Astrocyte (in vitro differentiated cells and primary cell): ENCODE results near the gene MYO7B. TPM values are rescaled to one million over a fixed set of nuclear protein-coding genes. Genes with fewer than 3 reads are reported as not detected.

Experiments used
- DNase-seq: peaks from one replicate; pipeline ENCODE4 v3.0.0-alpha.2; 2010; ENCODE audit warnings: low read depth
- FAIRE-seq: peaks from 2 replicates; lab custom pipeline; 2011; peaks lifted over from hg19 to GRCh38; lab: Jason Lieb, UNC
- H2AFZ ChIP-seq: 2 replicates; pipeline ENCODE4 v1.6.0; 2012; ENCODE audit warnings: low read depth, low read length, inconsistent platforms
- H3K27ac ChIP-seq: 2 replicates; pipeline ENCODE4 v1.5.1; 2011; ENCODE audit warnings: low read depth, low read length, inconsistent platforms
- H3K27me3 ChIP-seq: 2 replicates; pipeline ENCODE4 v1.6.0; 2011; ENCODE audit warnings: low read length, inconsistent platforms; ENCODE audit not compliant: insufficient read depth
- H3K36me3 ChIP-seq: 2 replicates; pipeline ENCODE4 v1.5.1; 2011; ENCODE audit warnings: low read length, inconsistent platforms; ENCODE audit not compliant: insufficient read depth
- H3K4me1 ChIP-seq: 2 replicates; pipeline ENCODE4 v1.5.1; 2011; ENCODE audit warnings: low read length, inconsistent platforms; ENCODE audit not compliant: insufficient read depth
- H3K4me2 ChIP-seq: 2 replicates; pipeline ENCODE4 v1.6.0; 2012; ENCODE audit warnings: low read length, inconsistent platforms
- H3K4me3 ChIP-seq: 2 replicates; pipeline ENCODE4 v1.5.1; 2011; ENCODE audit warnings: low read depth, mild to moderate bottlenecking, low read length, inconsistent platforms; ENCODE audit not compliant: insufficient read depth
- H3K79me2 ChIP-seq: 2 replicates; pipeline ENCODE4 v1.6.0; 2012; ENCODE audit warnings: mild to moderate bottlenecking, low read length, inconsistent platforms; ENCODE audit not compliant: insufficient read depth
- H3K9ac ChIP-seq: 2 replicates; pipeline ENCODE4 v1.6.0; 2012; ENCODE audit warnings: mild to moderate bottlenecking, low read length, inconsistent platforms
- H3K9me3 ChIP-seq: 2 replicates; pipeline ENCODE4 v1.5.1; 2012; ENCODE audit warnings: low read depth, mild to moderate bottlenecking, low read length, inconsistent platforms; ENCODE audit not compliant: insufficient read depth
- H4K20me1 ChIP-seq: 2 replicates; pipeline ENCODE4 v1.6.0; 2012; ENCODE audit warnings: low read length, inconsistent platforms; ENCODE audit not compliant: insufficient read depth
- H3K27ac Mint-ChIP-seq: one replicate; pipeline ENCODE4 v1.8.0; 2021; ENCODE audit warnings: mild to moderate bottlenecking, mixed read lengths; ENCODE audit not compliant: unreplicated experiment
- H3K27me3 Mint-ChIP-seq: one replicate; pipeline ENCODE4 v1.8.0; 2021; ENCODE audit warnings: low read depth, mixed read lengths; ENCODE audit not compliant: unreplicated experiment
- H3K36me3 Mint-ChIP-seq: one replicate; pipeline ENCODE4 v1.8.0; 2021; ENCODE audit warnings: low read depth, mixed read lengths; ENCODE audit not compliant: unreplicated experiment
- H3K4me1 Mint-ChIP-seq: one replicate; pipeline ENCODE4 v1.8.0; 2021; ENCODE audit warnings: low read depth, mixed read lengths; ENCODE audit not compliant: unreplicated experiment
- H3K4me3 Mint-ChIP-seq: one replicate; pipeline ENCODE4 v1.8.0; 2021; ENCODE audit warnings: mild to moderate bottlenecking, moderate library complexity, mixed read lengths; ENCODE audit not compliant: unreplicated experiment
- H3K9me3 Mint-ChIP-seq: one replicate; pipeline ENCODE4 v1.8.0; 2021; ENCODE audit warnings: mild to moderate bottlenecking, mixed read lengths; ENCODE audit not compliant: unreplicated experiment
- EZH2 ChIP-seq: IDR thresholded peaks from 2 replicates; pipeline ENCODE4 v1.6.1; 2012; ENCODE audit warnings: mild to moderate bottlenecking, low read length, inconsistent platforms; ENCODE audit not compliant: insufficient read depth
- total RNA-seq: library from RNA; stranded (reverse); gene quantifications from 2 replicates; pipeline ENCODE4 v1.2.1, GENCODE V29; 2021
- TF ChIP-seq, protein P1 (sequence below): IDR thresholded peaks from 2 replicates; pipeline ENCODE4 v1.5.1; 2011; ENCODE audit warnings: low read depth, mild to moderate bottlenecking, inconsistent platforms, low read length, moderate library complexity; ENCODE audit not compliant: insufficient read depth

MYO7B gene
- total RNA-seq, 1 donor from 2014 or later, result 0.77 TPM

DNA sequence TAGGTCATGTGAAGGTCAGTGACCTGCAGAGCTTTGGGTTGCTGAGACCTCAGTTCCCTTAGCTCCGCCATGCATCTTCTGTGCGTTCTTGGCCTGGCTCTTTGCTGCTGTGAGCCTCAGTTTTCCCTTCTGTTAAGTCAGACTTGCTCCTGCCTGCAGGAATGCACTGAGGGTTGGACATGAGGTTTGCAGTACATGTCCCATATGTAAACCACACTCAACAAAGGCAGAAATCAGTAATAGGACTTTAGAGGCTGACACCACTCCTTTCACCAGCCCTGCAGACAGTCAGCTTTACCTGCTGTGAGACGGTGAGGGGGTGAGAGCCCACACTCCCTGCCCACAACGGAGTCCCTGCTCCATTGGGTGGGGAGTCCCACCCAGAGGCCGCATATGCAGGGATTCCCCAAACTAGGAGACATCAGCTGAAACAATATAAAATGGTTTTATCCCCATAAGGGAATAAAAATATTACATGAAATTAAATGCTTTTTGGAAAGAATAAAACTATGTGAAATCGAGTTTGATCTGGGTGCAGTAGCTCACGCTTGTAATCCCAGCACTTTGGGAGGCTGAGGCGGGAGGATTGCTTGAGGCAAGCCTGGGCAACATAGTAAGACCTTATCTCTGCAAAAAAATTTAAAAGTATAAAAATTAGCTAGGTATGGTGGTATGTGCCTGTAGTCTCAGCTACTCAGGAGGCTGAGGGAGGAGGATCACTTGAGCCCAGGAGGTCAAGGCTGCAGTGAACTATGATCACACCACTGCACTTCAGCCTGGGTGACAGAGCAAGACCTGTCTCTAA is 55.1 kb downstream of the MYO7B start:
- Mint-ChIP-seq H3K27me3 (peaks cover 10% of the 10 kb centered on the region), H3K9me3 (peaks cover 3% of the 10 kb centered on the region), H3K4me3 (no peak overlapping the region), H3K4me1 (no peaks in the 10 kb centered on the region), H3K36me3 (peaks cover under 1% of the 10 kb centered on the region), H3K27ac (no peak overlapping the region)
- Histone ChIP-seq H3K9ac (no peak overlapping the region), H3K4me3 (no peak overlapping the region), H2AFZ (no peak overlapping the region), H4K20me1 (no peaks in the 10 kb centered on the region), H3K79me2 (no peaks in the 10 kb centered on the region), H3K4me2 (no peak overlapping the region), H3K27ac (no peak overlapping the region), H3K4me1 (no peaks in the 10 kb centered on the region), H3K9me3 (no peaks in the 10 kb centered on the region), H3K27me3 (no peaks in the 10 kb centered on the region), H3K36me3 (no peaks in the 10 kb centered on the region)
- TF ChIP-seq, protein P1, sequence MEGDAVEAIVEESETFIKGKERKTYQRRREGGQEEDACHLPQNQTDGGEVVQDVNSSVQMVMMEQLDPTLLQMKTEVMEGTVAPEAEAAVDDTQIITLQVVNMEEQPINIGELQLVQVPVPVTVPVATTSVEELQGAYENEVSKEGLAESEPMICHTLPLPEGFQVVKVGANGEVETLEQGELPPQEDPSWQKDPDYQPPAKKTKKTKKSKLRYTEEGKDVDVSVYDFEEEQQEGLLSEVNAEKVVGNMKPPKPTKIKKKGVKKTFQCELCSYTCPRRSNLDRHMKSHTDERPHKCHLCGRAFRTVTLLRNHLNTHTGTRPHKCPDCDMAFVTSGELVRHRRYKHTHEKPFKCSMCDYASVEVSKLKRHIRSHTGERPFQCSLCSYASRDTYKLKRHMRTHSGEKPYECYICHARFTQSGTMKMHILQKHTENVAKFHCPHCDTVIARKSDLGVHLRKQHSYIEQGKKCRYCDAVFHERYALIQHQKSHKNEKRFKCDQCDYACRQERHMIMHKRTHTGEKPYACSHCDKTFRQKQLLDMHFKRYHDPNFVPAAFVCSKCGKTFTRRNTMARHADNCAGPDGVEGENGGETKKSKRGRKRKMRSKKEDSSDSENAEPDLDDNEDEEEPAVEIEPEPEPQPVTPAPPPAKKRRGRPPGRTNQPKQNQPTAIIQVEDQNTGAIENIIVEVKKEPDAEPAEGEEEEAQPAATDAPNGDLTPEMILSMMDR, result no peak
- no peak for TF ChIP-seq EZH2
- DNase-seq (no peak), FAIRE-seq (no peak)

DNA sequence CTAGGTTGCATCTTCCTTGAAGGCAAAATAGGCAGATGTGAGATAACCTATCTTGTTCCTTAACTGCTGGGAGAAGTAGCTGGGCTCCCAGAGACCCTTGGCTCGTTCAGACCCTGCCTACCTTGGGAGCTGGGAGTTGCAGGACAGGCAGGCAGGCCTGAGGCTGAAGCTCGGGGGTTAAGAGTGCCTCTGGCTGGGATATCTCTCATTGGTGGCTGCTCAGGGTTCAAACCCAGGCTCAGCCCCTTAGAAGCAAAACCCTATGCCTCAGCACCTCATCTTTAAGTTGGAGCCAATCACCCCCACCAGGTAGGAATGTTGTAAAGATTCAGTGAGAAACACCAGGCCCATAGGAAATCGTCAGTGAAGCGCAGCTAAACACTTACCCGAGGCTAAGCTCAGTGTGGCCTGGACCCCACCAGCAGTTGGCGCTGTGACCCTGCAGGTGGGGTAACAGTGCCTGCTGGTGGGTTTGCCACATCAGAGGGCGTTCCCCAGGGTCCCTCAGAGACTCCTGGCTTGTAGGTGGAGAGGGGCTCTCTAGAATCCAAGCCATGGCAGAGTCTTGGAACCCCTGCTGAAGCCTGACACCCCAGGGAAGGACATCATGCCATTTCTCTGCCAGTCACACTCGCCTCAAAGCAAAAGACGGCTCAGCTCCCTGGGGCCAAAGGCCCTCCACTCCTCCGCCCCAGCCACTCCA is 55.9 kb downstream of the MYO7B start:
- Histone ChIP-seq H3K79me2 (no peaks in the 10 kb centered on the region), H3K4me1 (no peaks in the 10 kb centered on the region), H4K20me1 (no peaks in the 10 kb centered on the region), H3K4me2 (no peak overlapping the region), H3K9ac (no peak overlapping the region), H3K27ac (no peak overlapping the region), H3K36me3 (no peaks in the 10 kb centered on the region), H2AFZ (peak overlapping the region; percentile 76), H3K9me3 (no peaks in the 10 kb centered on the region), H3K4me3 (no peak overlapping the region), H3K27me3 (no peaks in the 10 kb centered on the region)
- FAIRE-seq, result peak; percentile 37
- H3K9me3 Mint-ChIP-seq, result peaks cover 5% of the 10 kb centered on the region
- TF ChIP-seq, protein P1, result peak; percentile 77
- no peak for TF ChIP-seq EZH2
- H3K27me3 Mint-ChIP-seq, result peaks cover 3% of the 10 kb centered on the region
- H3K27ac Mint-ChIP-seq, result no peak overlapping the region
- no peaks in the 10 kb centered on the region for H3K4me1 Mint-ChIP-seq
- peak; percentile 27 for DNase-seq
- no peak overlapping the region for H3K4me3 Mint-ChIP-seq
- peaks cover 2% of the 10 kb centered on the region for H3K36me3 Mint-ChIP-seq
